ENCODE data around the gene RCBTB2.

RCBTB2 gene

GRCh38 chr13:48443442-48444208, 89.3 kb downstream of the RCBTB2 start:
- no peak for DNase-seq

All from NCI-H1105 (cell line).